ENCODE measurements around the gene MAML2.

The MAML2 gene

GRCh38 chr11:96342961-96343711 is at the start of gene MAML2:
TSS of gene MAML2 (minus strand) at chr11:96343195. CDS start at chr11:96341895, 1,300 bp downstream.
- DNase-seq (ENCODE audit: low read depth in 2 of 2) = peak; percentile 78 to 91

- no peak for DNase-seq (ENCODE audit: low read depth in 2 of 2)
Observed at GRCh38 chr11:96391698-96392307, 48.8 kb upstream of the MAML2 start.

GRCh38 chr11:96390488-96390792 is 47.4 kb upstream of the MAML2 start:
- DNase-seq (ENCODE audit: low read depth in 2 of 2) = no peak

GRCh38 chr11:96389720-96390487 is 46.9 kb upstream of the MAML2 start, which contains the start of the genes CCDC82 and JRKL:
TSS of gene CCDC82 (minus strand) at chr11:96389912. CDS start at chr11:96384747, 5,165 bp downstream.
TSS of gene JRKL (plus strand) at chr11:96390013. CDS start at chr11:96390650, 637 bp downstream.
- DNase-seq (ENCODE audit: low read depth in 2 of 2) = peak; percentile 96 to 97

GRCh38 chr11:96388891-96389719 is 46.1 kb upstream of the MAML2 start:
- DNase-seq (ENCODE audit: low read depth in 2 of 2) = no peak

GRCh38 chr11:96385187-96385586 is 42.2 kb upstream of the MAML2 start:
- no peak for DNase-seq (ENCODE audit: low read depth in 2 of 2)

GRCh38 chr11:96384156-96384555 is 41.2 kb upstream of the MAML2 start:
- no peak for DNase-seq (ENCODE audit: low read depth in 2 of 2)

GRCh38 chr11:96376796-96377195 is 33.8 kb upstream of the MAML2 start:
- no peak for DNase-seq (ENCODE audit: low read depth in 2 of 2)

- DNase-seq (ENCODE audit: low read depth in 2 of 2) = no peak
Observed at GRCh38 chr11:96373826-96374225, 30.8 kb upstream of the MAML2 start.

- no peak for DNase-seq (ENCODE audit: low read depth in 2 of 2)
Observed at GRCh38 chr11:96367342-96367741, 24.3 kb upstream of the MAML2 start.

GRCh38 chr11:96366024-96366423 is 23.0 kb upstream of the MAML2 start:
- DNase-seq (ENCODE audit: low read depth in 2 of 2) = no peak

- no peak for DNase-seq (ENCODE audit: low read depth in 2 of 2)
Observed at GRCh38 chr11:96365493-96365892, 22.5 kb upstream of the MAML2 start.

GRCh38 chr11:96361778-96362177 is 18.8 kb upstream of the MAML2 start:
- no peak for DNase-seq (ENCODE audit: low read depth in 2 of 2)

- no peak for DNase-seq (ENCODE audit: low read depth in 2 of 2)
Observed at GRCh38 chr11:96358321-96358720, 15.3 kb upstream of the MAML2 start.

- DNase-seq (ENCODE audit: low read depth in 2 of 2) = no peak
Observed at GRCh38 chr11:96357794-96358193, 14.8 kb upstream of the MAML2 start.

GRCh38 chr11:96356848-96357247 is 13.9 kb upstream of the MAML2 start:
- no peak for DNase-seq (ENCODE audit: low read depth in 2 of 2)

GRCh38 chr11:96342014-96342960 is 708 bp downstream of the MAML2 start:
- no peak for DNase-seq (ENCODE audit: low read depth in 2 of 2)

- DNase-seq (ENCODE audit: low read depth in 2 of 2) = peak in 1 of 2 donors; percentile 41
Observed at GRCh38 chr11:96341211-96342013, 1.6 kb downstream of the MAML2 start.

GRCh38 chr11:96340555-96340885 is 2.5 kb downstream of the MAML2 start:
- DNase-seq (ENCODE audit: low read depth in 2 of 2) = no peak
